Mucosa of stomach (tissue), 1 donor: ENCODE data around the gene FKBP6.
"Not testable (repeated sequence)": the region's sequence is repeated elsewhere in the genome, so short reads cannot be mapped to it uniquely, and the experiment has no call there.

Source experiments
- H3K27me3 ChIP-seq: one replicate; pipeline ENCODE4 v1.7.0; 2013; ENCODE audit warnings: mild to moderate bottlenecking, low read length; ENCODE audit not compliant: control insufficient read depth, insufficient read depth
- H3K36me3 ChIP-seq: one replicate; pipeline ENCODE4 v1.7.0; 2013; ENCODE audit warnings: low read length; ENCODE audit not compliant: control insufficient read depth, insufficient read depth
- H3K4me1 ChIP-seq: one replicate; pipeline ENCODE4 v1.7.0; 2013; ENCODE audit warnings: mild to moderate bottlenecking, low read length; ENCODE audit not compliant: control insufficient read depth, insufficient read depth
- H3K4me3 ChIP-seq: one replicate; pipeline ENCODE4 v1.7.0; 2013; ENCODE audit warnings: low read length
- H3K9ac ChIP-seq: one replicate; pipeline ENCODE4 v1.7.0; 2013; ENCODE audit warnings: mild to moderate bottlenecking, low read length, moderate library complexity
- H3K9me3 ChIP-seq: one replicate; pipeline ENCODE4 v1.7.0; 2013; ENCODE audit warnings: mild to moderate bottlenecking, low read length, moderate library complexity; ENCODE audit not compliant: control insufficient read depth
- donor health status: Pancreatic carcinoma.

Gene FKBP6

DNA sequence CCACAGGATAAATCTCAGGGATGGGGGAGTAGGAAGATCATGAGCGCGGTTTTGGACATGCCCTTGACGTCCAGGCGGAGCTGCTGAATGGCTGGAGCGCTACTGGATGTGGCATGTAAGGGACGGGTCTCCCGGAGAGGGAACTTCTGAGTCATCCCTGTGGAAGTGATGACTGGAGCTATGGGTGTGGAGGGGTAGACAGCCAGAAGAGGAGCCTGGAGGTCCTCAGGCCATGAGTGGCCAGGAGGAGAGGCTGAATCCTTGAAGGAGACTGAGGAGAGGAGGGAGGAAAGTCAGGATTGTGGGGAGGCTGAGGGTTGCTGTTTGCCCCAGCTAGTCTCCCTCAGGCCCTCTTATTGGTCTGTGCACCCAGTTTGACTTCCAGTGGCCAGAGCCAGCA lies 16.5 kb upstream of the FKBP6 start:
- not testable (repeated sequence) for H3K4me3 ChIP-seq, H3K36me3 ChIP-seq, H3K27me3 ChIP-seq, H3K4me1 ChIP-seq, H3K9me3 ChIP-seq, H3K9ac ChIP-seq

DNA sequence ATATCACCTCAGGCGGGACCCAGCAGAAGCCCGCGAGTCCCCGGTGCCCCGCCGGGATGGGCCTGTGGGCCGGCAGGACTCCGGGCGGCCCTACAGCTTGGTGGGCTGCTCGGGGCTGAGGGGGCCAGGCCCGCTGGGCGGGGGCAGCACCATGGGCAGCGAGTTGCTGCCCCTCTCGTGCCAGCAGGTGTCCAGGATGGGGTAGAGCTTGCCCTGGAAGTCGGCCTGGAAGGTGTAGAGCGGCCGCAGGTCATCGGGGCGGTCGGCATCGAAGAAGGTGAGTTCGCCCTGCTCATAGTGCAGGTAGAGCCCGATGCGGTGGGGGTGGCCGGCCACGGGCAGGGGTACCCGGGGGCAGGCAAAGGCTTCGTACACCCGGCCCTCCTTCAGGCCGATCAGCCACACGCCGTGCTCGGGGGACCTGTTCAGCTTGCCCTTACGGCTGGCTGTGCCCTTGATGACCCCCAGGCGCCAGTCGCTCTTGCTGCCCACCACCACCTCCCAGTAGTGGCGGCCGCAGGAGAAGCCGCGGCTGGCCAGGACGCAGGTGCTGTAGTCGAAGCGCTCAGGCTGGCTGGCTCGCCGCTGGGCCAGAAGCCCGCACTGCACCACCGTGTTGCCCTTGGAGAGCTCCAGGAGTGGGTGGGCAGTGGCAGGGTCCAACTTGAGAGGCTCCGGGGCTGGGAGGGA lies 15.0 kb upstream of the FKBP6 start:
- Histone ChIP-seq H3K9me3 (no peaks in the 10 kb centered on the region), H3K27me3 (no peaks in the 10 kb centered on the region), H3K9ac (no peak overlapping the region), H3K4me1 (peaks cover 5% of the 10 kb centered on the region), H3K4me3 (no peak overlapping the region), H3K36me3 (no peaks in the 10 kb centered on the region)

DNA sequence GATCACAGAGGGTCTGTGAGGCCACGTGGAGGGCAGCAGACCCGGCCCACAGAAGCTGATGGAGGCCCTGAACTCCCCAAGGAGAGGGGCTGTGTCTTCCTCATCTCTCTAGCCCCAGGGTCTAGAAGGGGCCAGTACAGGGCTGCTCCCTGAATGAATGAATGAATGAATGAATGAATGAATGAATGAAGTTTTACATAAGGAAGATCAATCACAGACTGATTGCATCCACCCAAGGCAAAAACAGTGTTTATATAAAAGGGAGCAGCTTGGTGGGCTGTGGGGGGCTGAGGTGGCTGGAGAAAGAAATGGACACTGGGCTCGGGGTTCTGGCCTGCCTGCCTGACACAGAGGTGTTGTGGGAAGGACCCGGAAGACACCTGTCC lies 14.4 kb upstream of the FKBP6 start:
- Histone ChIP-seq H3K36me3 (no peaks in the 10 kb centered on the region), H3K9ac (no peak overlapping the region), H3K9me3 (no peaks in the 10 kb centered on the region), H3K4me3 (no peak overlapping the region), H3K27me3 (no peaks in the 10 kb centered on the region), H3K4me1 (peaks cover 5% of the 10 kb centered on the region)

DNA sequence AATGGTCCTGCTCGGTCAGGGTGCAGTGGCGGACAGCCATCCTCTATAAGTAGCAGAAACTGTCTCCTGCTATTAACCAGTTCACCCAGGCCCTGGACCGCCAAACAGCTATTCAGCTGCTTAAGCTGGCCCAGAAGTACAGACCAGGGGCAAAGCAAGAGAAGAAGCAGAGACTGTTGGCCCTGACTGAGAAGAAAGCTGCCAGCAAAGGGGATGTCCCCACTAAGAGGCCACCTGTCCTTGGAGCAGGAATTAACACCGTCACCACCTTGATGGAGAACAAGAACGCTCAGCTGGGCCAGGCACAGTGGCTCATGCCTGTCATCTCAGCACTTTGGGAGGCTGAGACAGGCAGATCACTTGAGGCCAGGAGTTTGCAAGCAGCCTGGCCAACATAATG lies 13.7 kb upstream of the FKBP6 start:
- H3K27me3 ChIP-seq: no peaks in the 10 kb centered on the region
- no peak overlapping the region for H3K9ac ChIP-seq
- peaks cover 2% of the 10 kb centered on the region for H3K4me1 ChIP-seq
- no peak overlapping the region for H3K4me3 ChIP-seq
- H3K36me3 ChIP-seq: no peaks in the 10 kb centered on the region
- H3K9me3 ChIP-seq: no peaks in the 10 kb centered on the region

DNA sequence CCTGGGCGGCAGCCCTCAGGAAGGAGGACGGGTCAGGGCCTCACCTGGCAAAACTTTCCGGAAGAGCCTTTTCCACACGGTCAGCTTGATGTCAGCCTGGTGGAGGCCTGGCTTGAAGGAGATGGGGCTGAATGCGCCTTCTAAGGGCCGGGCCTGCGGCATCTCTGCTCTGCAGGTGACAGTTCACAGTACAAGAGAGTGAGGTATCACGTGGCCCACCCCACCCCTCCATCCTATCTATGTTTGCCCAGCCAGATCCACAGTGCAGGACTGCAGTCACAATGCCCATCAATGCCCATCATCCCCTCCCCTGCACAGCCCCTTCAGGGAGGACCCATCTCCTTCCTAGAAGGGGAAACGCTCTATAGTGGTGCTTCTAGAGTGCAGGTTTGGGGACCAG lies 11.4 kb upstream of the FKBP6 start:
- H3K36me3 ChIP-seq: no peaks in the 10 kb centered on the region
- H3K9ac ChIP-seq: no peak overlapping the region
- no peaks in the 10 kb centered on the region for H3K4me1 ChIP-seq

DNA sequence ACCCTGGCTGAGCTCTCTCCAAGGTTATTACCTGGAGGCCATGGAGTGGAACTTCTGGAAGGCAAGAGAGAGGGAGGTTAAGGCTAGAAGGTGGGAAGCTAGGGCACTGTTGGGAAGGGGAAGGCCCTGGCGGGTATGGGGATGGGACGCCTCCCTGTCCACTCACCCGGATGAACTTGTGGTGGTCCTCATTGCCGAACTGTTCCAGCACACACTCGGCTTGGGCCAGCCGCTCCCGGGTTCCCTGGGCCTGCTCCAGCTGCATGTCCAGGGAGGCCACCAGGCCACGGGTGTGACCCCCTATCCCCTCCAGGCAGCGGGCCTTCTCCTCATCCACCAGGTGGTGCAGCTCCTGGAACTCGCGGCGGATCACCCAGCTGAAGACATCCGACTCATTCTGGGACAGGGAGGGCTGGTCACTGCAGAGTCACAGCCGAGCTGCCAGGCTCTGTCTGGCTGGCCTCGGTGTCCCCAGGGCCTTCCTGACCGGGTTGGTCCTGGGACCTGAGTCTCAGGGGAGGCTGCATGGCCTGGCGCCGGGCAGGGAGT lies 9.2 kb upstream of the FKBP6 start:
- not testable (repeated sequence) for H3K9me3 ChIP-seq, H3K36me3 ChIP-seq, H3K4me3 ChIP-seq, H3K9ac ChIP-seq, H3K4me1 ChIP-seq, H3K27me3 ChIP-seq

More for the DNA sequence above, 11.4 kb upstream of the FKBP6 start:
- Histone ChIP-seq H3K27me3 (no peaks in the 10 kb centered on the region), H3K4me3 (no peak overlapping the region), H3K9me3 (no peaks in the 10 kb centered on the region)

DNA sequence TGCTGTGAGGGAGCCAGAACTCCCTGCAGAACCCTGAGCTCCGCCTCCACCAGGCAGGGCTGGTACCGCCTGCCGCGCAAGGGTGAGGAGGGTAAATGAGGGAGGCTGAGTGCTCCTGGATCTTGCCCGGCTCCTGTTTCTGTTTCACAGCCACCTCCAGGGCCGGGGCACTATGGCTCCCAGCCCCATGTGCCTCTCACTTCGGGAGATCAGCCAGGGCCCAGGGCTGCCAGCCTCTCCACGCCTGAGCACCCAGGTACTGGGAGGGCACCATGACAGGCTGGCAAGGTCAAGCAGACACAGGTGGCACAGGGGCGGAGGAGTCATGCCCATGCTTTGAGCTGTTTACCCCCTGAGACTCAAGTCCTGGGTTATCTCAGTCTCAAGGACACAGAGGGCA lies 8.4 kb upstream of the FKBP6 start:
- not testable (repeated sequence) for H3K4me1 ChIP-seq, H3K27me3 ChIP-seq, H3K36me3 ChIP-seq, H3K4me3 ChIP-seq, H3K9ac ChIP-seq, H3K9me3 ChIP-seq

DNA sequence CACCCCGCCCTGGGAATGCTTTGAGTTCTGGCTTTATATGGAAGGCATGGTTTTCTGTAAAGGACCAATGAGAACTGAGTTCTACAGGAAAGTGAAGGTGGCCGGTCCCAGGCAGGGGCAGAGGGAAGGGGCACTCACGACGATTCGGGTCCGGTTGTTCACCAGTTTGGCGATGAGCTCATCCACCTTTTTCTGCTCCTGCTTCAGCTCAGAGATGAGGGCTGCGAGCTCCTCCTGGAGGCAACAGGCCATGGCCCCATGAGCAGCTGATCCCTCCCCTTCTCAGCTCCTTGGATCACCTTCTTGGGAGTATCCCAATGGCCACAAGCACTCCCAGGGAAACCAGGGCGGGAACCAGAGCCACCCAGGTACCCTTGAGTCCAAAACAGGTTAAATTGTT lies 8.0 kb upstream of the FKBP6 start:
- H3K27me3 ChIP-seq, H3K4me3 ChIP-seq, H3K36me3 ChIP-seq, H3K4me1 ChIP-seq, H3K9ac ChIP-seq, H3K9me3 ChIP-seq: not testable (repeated sequence)

DNA sequence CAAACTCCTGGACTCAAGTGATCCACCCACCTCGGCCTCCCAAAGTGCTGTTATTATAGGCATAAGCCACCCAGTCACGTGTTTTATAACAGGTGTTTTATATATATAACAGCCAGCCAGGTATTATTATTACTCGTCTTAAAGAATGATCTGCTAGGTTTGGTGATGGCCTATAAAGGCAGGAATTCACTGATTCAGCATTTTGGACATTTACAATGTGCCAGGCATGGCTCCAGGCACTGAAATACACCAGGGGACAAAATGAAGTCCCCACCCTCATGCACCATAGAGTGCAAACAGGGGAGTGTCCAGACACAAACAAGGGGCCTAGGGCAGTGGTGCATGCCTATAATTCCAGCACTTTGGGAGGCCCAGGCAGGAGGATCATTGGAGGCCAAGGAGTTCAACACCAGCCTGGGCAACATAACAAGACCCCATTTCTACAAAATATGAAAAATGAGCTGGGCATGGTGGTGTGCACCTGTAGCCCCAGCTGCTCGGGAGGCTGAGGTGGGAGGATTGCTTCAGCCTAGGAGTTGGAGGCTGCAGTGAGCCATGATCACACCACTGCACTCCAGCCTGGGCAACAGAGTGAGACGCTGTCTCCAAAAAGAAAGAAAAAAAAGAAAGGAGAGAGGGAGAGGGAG lies 4.4 kb upstream of the FKBP6 start:
- not testable (repeated sequence) for H3K27me3 ChIP-seq, H3K36me3 ChIP-seq, H3K4me1 ChIP-seq, H3K9me3 ChIP-seq, H3K9ac ChIP-seq, H3K4me3 ChIP-seq

DNA sequence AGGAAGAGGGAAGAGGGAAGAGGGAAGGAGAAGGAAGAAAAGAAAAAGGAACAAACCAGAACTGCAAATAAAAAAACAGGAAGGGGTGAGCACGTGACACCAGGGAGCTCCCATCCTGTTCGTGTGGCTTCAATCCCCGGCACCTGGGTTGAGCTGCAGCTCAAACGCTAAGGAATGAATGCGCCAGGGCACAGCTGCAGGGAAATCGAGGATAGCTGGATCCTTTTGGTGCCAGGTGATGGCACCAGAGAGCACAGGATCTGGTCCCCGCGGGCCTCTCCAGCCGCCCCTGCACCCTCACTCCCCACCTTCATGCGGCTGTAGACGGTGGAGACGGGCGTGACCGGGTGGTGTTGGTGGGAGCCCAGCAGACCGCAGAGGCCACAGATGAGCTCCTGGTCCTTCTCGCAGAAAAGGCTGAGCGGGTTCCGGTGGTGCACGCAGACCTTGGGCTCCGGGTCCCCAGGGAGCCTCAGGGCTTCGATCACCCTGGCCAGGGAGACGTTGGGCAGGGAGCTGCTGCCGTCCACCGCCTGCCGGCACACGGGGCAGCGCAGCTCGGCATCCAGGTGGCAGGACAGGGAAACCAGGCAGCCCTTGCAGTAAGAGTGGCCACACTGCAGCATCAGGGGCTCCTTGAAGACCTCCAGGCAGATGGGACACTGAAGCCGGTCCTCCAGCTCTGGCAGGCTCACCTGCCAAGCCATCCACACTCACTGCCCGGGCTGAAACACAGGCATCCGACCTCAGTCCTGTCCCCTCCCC lies 3.7 kb upstream of the FKBP6 start:
- H3K4me1 ChIP-seq, H3K9me3 ChIP-seq, H3K36me3 ChIP-seq, H3K4me3 ChIP-seq, H3K9ac ChIP-seq, H3K27me3 ChIP-seq: not testable (repeated sequence)

DNA sequence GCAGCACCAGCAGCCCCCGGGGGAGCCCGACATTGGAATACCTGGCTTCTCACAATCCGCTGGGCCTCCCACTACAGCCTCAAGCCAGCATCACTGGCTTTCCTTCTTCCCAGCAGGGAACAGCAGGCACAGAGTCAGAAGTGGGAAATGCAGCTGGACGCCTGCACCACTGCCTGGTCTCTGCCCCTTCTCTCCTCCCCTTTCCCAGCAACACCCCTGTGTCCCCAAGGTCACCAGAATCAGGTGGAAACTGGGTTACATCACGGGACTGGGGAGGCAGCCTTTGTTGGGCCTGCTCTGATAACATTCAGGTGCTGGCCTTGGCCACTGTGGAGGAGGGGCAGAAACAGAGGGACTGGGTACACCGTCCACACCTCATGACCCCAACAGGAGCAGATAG lies 2.5 kb upstream of the FKBP6 start:
- not testable (repeated sequence) for H3K27me3 ChIP-seq, H3K9ac ChIP-seq, H3K9me3 ChIP-seq, H3K4me3 ChIP-seq, H3K36me3 ChIP-seq, H3K4me1 ChIP-seq

DNA sequence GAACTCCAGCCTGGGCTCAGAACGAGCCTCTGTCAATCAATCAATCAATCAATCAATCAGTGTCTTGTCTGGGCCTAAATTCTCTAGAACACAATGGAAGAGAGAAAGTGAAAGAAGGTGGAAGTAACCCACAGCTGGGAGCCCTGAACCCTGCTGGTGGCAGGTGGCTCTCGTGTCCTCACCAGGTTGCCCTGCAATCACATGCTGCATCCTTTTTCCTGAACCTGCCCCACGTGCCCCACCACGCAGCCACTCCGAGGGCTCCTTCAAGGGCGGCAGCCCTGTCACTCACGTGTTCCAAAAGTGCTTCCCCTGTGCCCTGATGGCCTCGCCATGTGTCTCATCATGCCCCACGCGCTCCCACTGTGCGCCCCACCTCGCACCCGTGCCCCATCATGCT lies 512 bp upstream of the FKBP6 start:
- H3K9ac ChIP-seq: not testable (repeated sequence)

More for the DNA sequence above, 512 bp upstream of the FKBP6 start:
- H3K27me3 ChIP-seq, H3K9me3 ChIP-seq, H3K36me3 ChIP-seq, H3K4me3 ChIP-seq, H3K4me1 ChIP-seq: not testable (repeated sequence)
